Left cardiac atrium (tissue), 4 donors: ENCODE data around the gene MC1R. TPM values are rescaled to one million over a fixed set of nuclear protein-coding genes. Genes with fewer than 3 reads are reported as not detected.
A peak's percentile ranks its signal among the peaks of the same experiment; 100 is the strongest.

Source experiments
- ATAC-seq, 2 donors: fragments of 200-7000 bp; cut with Tn5 transposase; one replicate each; pipeline ENCODE4 v1.9.1; 2020; ENCODE audit warnings: mild to moderate bottlenecking in 2 of 2, moderate library complexity in 2 of 2
- DNase-seq: peaks from one replicate; pipeline ENCODE4 v3.0.0-alpha.2; 2020
- intact Hi-C, 2 donors: fragments of 100-400 bp; cut with DNase I; formaldehyde crosslinking; loops; one replicate each; pipeline versions ENCODE4 v1.14.1 to v1.15.1; 2022 to 2023
- total RNA-seq, 2 donors: library from RNA; stranded (reverse); fragmentation: NEBNext Ultra II Directional; extraction: Animal tissue kit (Norgen Biotek cat#: 25700); gene quantifications; one replicate each; pipeline ENCODE4 v1.2.1, GENCODE V29; 2021
- donor health status: DM: no; HTN: yes; CAD: no.
- donor health status: DM: no; HTN: yes; CAD: no; lungs with severe emphysema.
- donor health status: DM: yes; HTN: yes; CAD: no.
- donor health status: Dilated cardiomyopathy.

The MC1R gene
- total RNA-seq, 2 donors from 2014 or later = 1.9 to 2.3 TPM

DNA sequence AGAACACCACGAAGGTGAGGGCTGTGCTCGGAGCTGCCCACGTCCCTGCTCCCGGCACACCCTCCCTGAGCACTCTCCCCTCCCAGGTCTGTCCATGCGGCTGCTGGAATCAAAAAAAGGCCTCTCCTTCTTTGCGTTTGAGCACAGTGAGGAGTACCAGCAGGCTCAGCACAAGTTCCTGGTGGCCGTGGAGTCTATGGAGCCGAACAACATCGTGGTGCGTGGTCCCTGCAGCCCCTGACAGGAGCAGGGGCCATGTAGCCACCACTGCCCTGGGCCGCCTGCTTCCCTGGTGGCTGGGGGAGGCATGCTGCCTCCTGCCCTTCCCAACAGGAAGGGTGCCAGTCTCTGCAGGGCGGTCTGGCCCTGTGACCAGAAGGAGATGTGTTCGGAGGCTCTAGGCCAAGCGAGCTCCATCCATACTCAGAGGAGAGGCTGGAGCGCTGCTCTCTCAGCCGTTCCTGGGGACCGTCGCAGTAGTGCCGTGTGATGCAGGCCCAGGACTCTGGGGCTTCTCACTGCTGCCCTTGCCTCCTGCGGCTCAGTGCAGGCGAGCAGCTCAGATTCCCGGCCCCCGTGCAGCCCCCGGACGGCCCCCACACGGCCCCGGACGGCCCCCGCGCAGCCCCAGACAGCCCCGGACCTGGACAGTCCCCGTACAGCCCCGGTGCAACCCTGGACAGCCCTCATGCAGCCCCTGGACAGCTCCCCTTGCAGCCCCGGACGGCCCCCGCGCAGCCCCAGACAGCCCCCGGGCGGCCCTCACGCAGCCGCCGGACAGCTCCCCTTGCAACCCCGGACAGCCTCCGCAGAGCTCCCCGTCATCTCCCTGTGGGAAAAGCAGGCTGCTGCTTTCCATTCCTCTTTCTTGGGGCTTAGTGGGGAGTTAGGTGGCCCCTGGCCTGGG, 24.8 kb upstream of the MC1R start:
- no peak for DNase-seq
- intact Hi-C loops = no loop called here
- peak in 1 of 2 donors; percentile 6 for ATAC-seq

DNA sequence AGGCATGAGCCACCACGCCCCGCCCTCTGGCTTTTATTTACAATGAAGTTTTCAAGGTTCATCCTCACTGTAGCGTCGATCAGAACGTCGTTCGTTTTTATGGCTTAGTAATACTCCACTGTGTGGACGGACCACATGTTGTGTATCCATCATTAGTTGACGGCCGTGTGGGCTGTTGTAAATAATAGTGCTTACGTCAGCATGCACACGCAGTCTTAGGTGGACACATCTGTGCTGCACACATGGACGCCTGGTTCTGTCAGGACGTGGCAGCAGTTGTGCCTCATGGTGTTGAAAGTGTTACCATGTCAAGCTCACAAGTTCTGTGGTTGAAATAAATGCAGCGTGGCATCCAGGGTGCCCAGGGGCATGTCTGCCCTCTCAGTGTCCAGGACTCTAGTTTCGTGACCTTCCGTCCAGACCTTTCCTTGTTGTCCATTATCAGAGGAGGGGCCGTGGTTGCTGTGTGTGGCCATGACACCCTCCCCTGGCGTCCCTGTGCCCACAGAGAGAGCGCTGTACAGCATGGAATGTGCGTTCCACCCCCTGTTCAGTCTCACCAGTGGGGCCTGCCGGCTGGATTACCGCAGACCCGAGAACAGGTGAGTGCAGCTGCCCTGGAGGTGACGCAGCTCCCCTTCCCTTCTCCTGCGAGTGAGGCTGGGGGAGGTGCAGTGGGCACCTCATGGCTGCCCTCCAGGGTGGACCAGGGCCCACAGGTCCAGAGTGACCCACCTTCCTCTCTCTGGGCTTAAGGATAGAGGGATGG, 23.0 kb upstream of the MC1R start:
- no peak for DNase-seq
- ATAC-seq = no peak
- intact Hi-C loops = no loop called here

DNA sequence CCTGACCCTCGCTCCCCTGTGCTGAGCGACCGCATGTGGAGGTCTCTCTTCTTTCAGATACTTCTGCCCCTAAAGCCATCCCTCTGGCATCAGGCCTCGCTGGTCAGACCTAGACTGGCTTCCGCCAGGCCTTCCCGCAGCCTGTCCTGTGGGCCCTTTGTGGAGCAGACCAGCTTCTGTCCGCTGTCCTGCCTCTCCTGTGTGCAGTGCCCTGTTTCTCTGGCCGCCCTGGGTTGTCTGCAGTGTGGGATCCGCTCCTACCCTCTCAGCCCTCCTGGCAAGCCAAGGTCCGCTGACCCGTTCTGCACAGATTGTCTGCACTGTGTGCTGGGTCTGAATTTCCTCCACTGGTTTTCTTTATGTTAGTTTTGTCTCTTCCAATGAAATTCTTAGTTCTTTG, 21.5 kb upstream of the MC1R start:
- no peak for ATAC-seq
- no peak for DNase-seq
- intact Hi-C loops = no loop called here

DNA sequence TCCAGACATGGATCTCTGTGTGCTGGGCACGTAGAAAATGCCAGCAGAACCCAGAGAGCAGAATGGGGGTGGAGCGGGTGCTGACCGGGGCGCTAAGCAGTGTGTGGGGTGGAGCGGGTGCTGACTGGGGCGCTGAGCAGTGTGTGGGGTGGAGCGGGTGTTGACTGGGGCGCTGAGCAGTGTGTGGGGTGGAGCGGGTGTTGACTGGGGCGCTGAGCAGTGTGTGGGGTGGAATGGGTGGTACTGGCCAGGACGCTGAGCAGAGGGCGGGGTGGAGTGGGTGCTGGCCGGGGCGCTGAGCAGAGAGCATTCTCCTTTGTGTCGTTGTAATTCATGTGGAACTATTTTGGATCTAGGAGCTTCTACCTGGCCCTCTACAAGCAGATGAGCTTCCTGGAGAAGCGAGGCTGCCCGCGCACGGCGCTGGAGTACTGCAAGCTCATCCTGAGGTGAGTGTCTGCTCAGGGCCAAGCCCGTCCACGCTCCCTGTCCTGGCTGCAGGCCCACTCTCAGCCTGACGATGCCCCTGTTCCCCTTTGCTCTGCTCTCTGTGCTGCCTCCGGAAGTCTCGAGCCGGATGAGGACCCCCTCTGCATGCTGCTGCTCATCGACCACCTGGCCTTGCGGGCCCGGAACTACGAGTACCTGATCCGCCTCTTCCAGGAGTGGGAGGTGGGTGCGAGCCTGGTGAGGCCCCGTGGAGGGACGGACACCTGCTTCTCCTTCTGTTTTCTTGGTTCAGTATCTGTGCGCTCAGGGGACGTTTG, 20.3 kb upstream of the MC1R start:
- intact Hi-C loops = no loop called here
- DNase-seq = no peak
- ATAC-seq = peak in 1 of 2 donors; percentile 63

DNA sequence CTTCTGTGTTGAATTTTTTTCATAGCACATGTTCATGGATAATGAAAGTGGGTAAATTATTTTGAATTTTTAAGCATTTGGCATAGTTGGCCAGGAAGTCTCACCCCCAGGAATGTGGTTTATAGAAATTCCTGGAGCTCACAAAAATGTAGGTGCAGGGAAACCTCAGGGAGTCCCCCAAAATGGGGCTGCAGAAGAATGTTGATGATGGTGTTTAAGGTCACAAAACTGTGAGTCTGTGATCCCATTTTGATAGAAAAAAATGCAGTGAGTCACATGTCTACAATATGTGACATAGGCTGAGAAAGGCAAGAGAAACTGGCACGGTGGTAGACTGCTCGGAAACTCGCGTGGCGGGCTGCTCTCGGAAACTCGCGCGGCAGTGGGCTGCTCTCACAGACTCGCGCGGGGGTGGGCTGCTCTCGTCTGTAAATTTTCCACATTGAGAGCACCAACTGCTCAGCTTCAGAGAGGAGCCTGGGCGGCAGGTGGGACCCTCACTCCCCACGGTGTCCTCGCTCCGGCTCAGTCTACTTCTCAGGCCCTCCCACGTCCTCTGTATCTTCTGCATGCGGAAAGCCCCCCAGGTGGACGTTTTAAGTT, 18.7 kb upstream of the MC1R start:
- intact Hi-C loops = no loop called here
- no peak for DNase-seq
- ATAC-seq = no peak

DNA sequence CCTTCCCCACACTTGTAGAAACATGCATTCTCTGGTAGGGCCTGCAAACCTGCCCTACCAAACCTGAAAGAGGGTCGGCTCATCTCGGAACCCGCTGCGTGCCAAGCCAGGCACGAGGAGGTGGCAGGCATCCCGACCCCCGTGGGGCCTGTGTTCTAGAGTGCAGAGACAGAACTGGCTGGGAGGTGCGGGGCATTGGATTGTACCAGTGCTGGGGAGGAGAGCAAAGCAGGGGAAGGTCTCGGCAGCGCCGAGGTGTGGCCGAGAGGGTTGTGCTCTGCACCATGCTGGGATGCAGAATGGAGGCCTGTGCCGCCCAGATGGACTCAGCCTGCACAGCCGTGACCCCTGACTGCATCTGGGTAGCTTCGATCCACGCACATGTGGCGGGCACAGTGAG, 17.8 kb upstream of the MC1R start:
- DNase-seq = no peak
- intact Hi-C loops = no loop called here
- ATAC-seq = no peak

DNA sequence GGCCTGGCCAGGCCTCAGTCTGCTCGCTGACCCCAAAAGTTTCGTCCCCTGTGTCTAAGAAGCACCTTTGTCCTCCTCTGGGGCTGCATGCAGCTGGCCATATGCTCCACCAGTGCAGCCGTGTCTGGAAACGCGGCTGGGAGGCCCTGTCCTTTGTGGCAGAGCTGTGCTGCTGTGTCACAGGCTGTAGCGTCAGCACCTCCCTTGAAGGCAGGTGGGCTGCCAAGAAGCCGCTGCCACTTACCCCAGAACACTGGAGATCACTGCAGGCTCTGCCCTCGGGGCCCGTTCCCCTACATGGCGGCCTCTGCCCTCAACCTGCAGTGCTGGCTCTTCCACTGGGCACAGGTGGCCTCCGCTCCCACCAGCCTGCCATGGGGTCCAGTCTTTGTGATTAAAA, 15.7 kb upstream of the MC1R start:
- DNase-seq = no peak
- intact Hi-C loops = no loop called here
- no peak for ATAC-seq

DNA sequence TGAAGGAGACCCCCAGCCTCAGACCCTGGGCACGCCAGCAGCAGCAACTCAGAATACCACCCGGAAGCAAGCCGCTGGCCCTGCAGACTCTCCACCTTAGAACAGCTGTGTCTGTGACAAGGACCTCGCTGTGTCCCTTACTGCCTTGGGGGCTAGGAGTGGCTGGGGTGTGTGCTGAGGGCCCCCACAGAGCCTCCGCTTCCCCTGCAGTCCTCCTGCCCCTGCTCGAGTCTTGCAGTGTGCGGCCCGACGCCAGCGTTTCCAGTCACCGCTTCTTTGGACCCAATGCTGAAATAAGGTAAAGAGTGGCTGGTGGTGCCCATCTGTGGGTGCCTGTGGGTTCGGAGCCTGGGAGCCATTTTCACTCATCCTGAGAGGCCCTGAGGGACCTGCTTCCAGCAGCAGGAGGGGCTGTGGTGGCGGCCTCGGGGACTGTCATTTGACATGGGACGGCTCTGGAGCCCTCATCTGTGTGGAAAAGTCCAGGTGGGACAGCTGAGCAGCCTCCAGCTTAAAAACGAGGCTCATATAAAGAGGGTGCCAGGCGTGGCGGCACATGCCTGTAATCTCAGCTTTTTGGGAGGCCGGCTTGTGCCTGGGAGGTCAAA, 14.7 kb upstream of the MC1R start:
- intact Hi-C loops = no loop called here
- no peak for DNase-seq
- ATAC-seq = no peak

DNA sequence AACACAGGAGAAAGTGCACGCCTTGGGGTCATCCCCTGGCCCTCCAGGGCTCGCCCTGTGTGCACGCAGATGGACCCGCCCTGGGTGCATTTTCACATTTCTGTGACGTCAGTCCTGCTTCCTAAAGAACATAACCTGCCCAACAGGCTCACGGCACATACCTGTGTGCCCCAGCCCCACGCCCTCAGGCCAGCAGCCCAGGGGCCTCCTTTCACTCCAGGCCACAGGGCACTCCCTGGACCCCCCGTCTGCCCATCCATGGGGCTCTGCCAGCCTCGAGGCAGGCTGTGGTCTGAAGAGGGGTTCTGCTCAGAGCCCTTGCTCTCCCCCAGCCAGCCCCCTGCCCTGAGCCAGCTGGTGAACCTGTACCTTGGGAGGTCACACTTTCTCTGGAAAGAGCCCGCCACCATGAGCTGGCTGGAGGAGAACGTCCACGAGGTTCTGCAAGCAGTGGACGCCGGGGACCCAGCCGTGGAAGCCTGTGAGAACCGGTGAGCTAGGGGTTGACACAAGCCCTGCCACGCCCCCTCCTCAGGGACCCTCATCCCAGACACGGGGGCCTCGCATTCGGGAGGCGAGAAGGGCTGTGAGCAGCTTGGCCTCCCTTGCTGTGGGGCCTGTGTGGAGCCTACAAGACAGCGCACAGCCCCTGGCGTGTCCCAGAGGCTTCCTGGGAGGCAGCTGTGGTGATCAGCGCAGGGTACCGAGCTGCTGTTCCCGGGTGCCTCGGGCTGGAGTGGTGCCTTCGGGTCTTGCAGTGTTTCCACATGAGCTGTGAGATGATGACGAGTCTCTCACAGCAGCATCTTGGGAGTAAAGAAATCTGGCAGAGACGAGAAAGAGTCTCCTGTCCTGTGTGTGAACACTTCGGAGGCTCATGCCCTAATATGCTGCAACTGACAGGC, 13.8 kb upstream of the MC1R start:
- intact Hi-C loops = no loop called here
- no peak for DNase-seq
- ATAC-seq = no peak

DNA sequence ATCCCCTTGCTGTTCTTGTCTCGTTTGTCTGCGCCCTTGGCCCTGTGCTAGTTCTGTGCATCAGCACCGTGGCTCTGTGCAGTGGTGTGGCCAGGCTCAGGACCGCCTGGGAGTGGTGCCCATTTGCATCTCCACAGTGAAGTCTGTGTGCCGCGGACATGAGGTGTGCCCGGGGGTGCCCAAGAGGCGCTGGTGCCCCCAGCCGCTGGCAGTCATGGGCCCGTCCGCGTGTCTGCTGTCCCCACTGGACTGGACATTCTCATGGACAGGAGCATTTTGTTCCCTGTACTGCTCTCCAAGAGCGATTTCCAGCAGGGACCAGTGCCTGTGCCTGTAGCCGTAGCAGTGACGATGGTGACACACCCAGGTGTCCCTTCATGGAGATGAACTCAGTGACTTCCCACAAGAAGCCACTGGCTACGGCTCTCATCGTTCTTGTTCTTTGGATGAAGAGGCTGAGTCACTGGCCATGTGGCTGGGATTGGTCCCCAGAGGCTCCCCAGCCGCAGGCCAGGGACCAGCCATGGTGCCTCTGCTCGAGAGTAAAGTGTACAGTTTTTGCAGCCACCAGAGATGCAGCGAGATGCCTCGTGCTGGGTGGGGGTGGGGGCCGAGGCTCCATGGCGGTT, 13.0 kb upstream of the MC1R start:
- intact Hi-C loops = no loop called here
- DNase-seq = no peak
- no peak for ATAC-seq

DNA sequence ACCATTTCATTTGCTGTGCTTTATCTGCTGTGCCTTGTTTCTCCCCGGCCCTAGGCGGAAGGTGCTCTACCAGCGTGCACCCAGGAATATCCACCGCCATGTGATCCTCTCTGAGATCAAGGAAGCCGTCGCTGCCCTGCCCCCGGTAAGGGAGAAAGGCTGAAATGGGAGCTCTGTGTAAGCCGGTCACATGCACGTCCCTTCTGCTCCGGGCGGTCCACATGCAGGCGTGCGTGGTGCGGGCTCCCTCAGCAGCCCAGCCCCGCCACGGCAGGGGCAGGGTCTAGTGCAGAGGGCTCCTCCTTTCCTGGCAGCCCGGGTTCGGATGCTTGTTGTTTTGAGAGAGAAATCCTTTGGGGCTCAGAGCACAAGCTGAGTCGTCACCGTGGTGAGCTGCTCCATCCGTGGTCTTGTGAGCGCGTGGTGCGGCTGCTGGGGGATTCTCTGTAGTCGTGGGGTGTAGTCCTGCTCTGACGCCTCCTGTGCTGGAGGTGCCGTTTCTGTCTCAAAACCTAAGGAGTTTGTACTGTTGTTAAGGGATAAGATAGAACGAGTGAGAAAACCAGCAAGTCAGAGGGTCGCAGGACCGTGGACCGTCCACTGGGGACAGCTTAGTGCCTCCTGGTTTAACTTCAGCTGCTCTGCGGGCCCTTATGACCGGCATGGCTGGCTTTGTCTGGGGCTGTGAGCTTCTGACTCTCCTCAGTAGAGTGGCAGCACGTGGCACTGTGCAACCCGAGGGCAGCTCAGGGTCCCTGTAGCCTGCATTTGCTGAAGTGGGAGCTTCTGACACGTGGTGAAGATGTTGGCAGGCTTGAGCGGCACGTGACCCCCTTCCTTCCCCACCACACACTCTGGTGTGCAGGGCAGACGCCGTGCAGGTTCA, 12.3 kb upstream of the MC1R start:
- no peak for ATAC-seq
- intact Hi-C loops = no loop called here
- no peak for DNase-seq

DNA sequence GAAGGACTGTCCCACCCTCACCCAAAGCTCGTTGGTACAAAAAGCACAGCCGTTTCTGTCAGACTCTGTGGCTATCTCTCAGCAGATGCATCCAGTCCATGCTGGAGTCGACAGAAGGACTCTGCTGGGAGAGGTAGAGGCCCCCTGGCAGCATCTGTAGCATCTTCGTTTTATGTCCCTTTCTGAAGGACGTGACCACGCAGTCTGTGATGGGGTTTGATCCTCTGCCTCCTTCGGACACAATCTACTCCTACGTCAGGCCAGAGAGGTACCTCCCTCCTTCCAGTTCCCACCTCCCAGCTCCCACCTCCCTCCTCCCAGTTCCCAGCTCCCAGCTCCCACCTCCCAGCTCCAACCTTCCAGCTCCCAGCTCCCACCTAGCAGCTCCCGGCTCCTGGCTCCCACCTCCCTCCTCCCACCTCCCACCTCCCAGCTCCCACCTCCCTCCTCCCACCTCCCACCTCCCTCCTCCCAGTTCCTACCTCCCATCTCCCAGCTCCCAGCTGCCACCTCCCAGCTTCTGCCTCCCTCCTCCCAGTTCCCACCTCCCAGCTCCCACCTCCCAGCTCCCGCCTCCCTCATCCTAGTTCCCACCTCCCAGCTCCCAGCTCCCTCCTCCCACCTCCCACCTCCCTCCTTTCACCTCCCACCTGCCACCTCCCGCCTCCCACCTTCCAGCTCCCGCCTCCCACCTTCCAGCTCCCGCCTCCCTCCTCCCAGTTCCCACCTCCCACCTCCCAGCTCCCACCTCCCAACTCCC, 11.4 kb upstream of the MC1R start:
- intact Hi-C loops = no loop called here
- no peak for ATAC-seq
- DNase-seq = no peak

DNA sequence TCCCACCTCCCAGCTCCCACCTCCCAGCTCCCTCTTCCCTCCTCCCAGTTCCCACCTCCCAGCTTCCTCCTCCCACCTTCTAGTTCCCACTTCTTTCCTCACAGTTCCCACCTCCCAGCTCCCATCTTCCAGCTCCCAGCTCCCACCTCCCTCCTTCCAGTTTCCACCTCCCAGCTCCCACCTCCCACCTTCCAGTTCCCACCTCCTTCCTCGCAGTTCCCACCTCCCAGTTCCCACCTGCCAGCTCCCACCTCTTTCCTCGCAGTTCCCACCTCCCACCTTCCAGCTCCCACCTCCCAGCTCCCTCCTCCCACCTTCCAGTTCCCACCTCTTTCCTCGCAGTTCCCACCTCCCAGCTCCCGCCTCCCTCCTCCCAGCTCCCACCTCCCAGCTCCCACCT, 10.4 kb upstream of the MC1R start:
- DNase-seq = no peak
- intact Hi-C loops = no loop called here
- ATAC-seq = no peak

DNA sequence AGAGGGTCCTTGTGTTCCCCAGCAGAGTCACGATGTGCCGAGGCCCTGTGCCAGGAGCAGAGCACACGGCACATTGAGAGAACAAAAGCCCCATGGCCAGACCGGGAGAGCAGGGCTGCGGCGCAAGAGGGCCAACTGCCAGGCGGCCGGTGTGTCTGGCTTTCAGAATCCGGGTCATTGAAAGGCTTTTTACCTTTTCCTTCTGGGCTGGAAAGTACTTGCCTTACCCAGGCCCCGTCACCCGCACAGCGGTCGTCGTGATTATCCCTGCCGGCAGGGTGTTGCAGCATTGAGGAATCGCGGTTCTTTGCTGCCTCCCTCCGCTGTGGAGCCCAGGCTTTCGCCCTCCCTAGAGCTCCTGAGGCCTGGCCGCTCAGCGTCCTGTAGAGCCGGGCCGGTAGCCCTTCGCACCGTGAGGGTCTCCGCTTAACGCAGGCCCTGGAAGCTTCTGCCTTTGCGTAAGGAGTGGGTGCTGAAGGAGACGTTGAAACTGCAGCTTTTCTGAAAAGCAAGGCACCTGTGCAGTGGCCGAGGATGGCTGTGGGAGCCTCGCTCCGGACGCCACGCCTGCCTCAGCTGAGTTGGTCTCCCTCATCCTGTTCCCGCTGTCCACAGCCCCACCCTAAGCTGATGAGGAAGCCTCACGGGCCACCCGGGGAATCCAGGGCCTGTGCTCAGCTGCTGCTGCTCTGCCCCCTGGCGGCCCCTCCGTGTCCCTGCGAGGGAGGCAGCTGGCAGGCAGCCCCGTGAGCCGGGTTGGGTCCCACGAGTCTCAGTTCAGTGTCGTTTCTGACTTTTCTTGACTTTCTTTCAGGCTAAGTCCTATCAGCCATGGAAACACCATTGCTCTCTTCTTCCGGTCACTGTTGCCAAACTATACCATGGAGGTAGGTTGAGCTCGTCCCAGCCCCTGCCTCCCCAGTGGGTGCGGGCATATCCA, 8.6 kb upstream of the MC1R start:
- DNase-seq (peak; percentile 87), ATAC-seq (peak; percentile 77 to 78)
- intact Hi-C loops = no loop called here
